G401.6 (cell line): Measurements from ENCODE around the gene POU2F2.

Experiments used
- FAIRE-seq: peaks from 2 replicates; lab custom pipeline; 2012; peaks lifted over from hg19 to GRCh38; lab: Jason Lieb, UNC

The POU2F2 gene

DNA sequence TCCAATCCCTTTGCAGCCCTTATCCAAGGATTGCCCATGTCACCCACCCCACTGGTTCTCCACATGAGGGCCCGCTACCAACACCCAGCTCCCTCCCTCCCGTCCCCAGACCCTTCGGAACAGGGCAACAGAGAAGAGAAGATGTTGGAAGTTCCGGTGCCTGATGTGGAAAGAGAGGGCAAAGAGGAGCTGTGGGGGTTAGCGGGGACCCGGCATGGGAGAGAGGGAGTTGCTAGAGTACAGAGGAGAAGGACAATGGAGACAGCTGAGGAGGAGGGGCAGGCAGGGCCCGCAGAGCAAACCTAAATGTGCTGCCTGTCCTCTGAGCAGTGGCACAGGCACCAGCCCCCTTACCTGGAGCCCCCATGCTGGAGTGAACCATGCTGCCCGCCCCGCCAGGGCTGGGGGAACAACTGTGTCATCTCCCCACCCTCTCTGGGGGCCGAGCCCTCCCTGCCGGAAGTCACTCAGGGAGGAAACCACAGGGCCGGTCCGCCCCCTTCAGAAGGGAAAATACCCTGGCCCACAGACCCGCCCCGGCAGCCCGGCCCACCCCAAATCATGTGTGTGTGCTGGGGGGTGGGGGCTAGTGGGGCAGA, at the start of gene POU2F2:
Gene POU2F2, minus strand, starts transcription at position 417 of the 599 bp plus-strand sequence. Its CDS starts 35 bp downstream, at position 382.
- no peak for FAIRE-seq

DNA sequence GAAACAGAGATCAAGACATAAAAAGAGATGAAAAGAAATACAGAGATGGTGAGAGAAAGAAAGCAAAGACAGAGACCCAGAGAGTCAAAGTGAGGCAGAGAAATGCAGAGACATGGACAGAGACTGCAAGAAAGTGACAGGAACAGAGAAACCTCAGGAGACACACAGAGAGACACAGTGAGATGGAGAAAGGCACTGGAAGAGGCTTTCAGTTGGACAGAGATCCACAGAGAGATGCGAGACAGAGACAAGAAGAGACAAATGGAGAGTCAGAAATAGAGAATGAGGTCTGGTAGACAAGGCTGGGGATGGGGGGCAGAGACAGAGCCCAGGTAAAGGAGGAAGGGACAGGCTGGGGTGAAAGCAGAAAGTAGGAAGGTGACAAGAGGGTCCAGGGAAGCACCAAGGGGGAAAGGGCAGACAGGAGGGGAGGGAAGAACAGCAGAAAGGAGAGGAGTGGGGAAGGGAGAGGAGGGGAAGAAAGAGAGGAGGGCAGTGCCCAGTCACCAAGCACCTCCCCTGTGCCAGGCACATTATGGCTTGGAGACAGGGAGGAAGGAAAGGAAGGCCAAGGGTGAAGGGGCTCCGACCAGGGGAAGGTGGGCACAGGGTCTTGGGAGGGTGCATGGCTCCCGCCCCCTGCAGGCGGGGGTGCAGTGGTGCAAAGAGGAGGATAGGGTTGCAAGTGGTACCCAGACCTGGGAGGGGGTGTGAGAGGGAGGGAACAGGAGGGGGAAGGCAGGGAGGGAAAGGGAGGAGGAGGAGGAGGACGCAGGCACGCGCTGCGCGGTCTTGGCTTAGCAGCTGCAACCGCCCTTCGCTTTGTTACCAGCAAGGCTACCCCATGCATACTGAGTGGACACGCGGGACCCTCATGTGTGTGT, 46.8 kb upstream of the POU2F2 start:
- no peak for FAIRE-seq

DNA sequence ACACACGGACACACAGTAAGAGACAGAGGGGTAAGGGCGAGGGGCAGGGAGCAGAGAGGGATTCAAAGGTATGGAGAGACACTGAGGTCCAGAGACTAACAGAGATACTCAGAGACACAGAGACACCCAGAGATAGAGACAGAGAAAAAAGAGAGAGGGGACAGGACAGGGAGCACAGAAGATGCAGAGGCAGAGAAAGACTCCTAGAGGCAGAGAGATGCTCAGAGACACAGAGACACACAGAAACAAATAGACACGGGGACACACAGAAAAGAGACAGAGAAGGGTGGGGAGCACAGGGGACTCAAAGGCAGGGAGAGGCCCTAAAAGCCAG, 45.4 kb upstream of the POU2F2 start:
- no peak for FAIRE-seq

DNA sequence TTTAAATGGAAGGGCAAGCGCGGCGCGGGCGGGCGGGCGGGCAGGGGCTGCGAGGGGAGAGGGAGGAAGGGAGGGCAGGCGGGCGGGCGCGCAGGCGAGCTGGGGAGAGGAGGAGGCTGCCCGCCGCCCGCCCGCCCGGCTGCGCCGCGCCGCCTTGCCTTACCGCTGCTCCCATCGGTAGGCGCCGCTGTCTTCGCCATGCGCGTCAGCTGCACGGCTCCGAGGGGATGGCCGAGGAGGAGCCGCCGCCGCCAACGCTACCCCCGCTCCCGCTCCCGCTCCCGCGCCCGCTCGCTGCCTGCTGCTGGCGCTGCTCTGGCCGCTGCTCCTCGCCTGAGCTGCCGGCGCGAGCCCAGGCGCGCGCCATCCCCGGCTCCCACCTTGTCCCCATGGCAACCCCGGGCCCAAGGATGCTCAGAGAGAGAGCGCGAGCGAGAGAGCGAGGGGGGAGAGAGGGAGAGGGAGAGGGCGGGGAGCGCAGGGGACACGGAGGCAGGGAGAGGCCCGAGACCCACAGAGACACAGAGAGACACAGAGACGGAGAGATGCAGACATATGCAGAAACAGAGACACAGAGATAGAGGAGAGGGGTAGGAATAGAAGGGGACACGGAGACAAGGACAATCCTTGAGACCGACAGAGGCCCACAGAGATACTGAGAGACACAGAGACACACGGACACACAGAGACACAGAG, 44.9 kb upstream of the POU2F2 start:
- FAIRE-seq = no peak

DNA sequence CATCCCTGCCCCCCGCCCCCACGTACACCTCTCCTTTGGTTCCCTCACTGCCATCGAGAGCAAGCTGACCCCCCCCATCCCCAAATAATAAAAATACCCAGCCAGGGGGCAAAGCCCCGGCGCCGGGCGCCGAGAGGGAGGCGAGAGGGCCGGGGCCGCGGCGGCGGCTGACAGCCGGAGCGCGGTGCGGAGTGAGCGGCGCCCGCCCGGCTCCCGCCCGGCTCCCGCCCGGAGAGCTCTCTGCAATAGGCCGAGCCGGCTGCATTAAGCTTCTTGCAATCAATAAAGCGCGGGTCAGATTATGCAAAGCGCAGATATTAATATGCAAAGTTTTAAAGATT, 44.4 kb upstream of the POU2F2 start:
- FAIRE-seq = no peak

DNA sequence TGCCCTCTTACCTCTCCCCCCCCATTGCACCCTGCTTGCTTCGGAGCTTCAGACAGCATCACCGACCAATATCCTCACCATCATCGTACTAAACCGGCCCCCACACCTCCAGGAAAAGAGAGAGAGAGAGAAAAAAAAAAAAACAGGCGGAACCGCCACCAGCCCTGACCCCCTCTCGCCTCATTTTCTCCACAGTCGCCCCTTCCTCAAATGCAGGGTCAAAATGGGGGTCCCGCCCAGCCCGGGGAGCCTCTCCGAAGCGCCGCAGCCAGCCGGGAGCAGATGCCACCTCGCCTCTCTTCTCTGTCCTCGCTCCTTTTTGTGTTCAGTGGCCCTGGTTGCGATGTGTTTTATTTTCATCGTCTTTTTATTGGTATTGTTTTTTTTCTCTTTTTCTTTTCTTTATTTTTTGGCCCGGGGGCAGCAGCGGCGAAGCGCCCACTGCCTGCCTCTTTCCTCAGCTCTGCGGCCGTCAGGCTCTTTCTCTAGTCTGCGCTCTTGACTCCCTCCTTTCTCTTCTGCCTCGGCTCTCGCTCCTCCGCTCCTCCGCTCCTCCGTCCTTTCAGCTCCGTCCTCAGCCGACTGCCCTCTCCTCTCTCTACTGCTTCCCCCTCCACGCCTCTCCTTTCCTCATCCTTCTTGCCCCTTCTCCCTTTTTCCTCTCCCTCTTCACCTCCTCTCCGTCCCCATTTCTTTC, 43.9 kb upstream of the POU2F2 start:
- FAIRE-seq = no peak

DNA sequence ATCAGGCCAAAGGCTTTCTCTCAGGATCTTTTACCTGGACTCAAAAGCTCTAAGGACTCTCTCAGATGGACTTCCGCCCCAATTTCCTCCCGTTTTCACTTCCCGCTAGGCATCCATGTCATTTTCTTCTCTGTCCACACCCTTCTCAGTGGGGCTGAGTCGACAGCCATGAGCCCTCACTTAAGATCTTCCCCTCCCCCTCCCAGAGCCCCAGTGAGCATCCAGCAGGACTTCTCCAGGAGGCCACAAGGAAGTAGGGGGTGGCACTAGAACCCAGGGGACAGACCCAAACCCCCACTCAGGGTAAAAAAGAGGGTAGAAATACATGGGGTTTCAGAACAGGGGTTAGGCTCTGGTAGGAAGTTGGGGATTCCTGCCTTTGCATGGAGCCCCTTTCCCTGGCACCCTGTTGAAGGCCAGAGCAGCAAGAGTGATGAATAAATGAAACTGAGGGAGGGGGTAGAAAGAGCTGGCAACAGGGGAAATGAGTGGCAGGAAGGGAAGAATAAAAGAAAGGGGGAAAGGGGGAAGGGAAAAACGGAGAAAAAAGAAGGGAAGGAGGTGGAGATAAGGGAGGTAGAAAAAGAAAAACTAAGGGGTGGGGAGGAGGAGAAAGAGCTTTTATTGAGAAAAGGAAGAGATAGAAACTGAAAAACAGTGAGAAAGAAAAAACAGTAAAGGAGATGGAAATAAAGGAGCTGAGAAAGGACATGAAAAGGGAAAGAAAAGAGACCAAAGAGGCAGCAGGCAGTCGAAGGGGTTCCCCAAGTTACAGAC, 42.9 kb upstream of the POU2F2 start:
- no peak for FAIRE-seq

DNA sequence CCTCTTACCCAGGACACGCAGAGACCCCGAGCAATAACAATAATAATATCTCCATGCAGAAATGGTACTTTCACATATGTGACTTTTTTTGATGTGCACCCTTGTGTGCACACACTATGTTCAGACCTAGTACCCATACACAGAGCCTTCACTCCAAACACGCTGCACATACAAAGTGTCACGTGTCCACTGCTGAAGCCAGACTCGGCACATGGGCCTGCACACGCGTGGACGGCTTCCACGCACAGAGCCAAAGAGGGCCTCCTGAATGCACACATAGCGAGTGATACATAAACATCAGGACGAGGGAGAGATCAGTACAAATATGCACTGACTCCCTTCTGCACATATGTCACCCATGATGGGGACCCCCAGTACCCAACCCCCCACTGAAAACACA, 41.9 kb upstream of the POU2F2 start:
- FAIRE-seq = no peak

DNA sequence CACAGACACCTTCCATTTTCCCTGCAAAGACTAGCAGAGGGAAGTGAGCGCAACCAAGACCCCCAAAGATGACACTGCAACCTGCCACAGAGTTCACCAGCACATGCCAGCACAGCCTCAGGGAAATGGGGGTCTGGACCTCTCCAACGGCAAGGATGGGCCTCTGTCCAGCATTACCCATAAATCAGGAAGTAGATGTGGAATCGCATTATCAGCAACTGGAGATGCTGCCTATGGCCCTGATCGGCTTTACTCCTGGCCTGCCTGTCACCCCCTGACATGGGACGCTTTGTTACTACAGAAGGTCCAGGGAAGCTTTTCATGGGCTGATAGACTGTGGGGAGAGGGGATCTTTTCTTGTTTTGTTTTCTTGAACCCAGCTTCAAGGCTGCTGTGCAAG, 41.4 kb upstream of the POU2F2 start:
- no peak for FAIRE-seq

DNA sequence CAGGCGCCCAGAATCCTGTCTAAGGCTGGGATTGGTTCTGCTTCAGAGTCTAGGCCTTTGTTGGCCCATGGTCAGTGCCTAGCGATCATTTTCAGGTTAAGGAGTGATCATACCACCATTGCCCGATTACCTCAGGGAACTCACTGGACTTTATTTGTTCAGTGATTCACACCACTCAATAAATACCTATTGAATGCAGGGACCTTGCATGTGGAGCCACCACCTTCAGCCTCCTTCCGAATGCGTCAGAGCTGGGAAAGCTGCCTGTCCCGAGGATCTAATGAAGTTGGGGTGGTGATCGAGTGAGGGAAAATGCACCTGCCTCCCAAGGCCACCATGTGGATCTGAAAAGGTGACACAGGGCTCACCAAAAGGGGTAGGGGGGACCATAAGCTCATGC, 40.0 kb upstream of the POU2F2 start:
- FAIRE-seq = no peak

DNA sequence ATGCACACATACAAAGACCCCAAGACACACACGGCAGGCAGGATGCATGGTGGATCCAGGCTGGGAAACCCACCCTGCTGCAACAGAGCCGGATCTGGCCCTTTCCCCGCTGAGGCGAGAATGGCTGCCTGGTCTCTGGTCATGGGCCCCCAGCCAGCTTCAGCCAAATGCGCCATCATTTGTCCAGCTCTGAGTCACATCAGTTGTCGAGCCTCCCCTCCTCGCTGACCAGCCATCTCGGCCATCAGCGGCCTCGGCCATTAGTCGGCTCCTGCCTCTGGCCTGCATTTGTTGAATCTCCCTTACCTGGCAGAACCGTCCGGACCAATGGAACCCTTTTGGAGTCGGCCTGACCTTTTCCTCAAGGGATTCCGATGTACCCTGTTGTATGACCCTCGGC, 38.5 kb upstream of the POU2F2 start:
- FAIRE-seq = no peak

DNA sequence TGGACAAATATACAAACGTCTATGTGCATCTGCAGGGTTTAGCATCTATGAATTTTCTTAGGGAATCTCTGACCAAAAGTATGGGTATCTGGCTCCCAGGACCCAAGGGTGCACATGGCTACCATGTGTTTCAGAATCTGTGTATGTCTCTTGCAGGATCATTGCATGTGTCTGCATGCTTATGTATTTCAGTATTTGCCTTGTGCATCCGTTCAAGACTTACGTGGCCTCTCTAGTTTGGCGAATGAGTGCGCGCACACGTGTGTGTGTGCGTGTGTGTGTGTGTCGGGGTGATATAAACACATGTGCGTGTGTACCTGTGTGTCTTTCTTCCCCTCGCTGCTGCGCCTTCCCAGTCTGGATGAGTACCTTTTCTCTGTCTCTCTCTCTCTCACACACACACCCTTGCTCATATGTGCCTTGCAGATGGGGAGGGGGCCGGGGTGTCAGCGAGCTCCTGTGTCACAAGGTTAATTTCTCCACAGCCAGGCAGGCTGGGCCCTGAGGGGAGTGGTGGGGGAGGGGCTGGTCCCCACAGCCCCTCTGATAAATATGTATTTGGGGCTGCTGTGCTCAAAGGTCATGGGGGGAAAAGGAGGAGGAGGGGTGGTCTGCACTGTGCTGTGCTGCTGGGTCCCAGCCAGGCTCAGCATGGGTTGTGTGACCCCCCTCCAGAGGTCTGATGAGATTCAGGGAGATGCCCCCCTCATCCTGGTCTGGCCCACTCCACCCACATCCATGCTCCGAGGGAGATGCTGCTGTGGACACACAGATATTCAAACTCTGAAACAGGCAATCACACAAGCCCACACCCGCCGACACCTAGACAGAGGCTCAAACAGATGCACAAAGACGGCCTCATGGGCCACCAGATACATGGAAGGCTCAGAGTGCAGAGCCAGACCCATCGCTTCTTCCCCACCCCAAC, 37.5 kb upstream of the POU2F2 start:
- no peak for FAIRE-seq

DNA sequence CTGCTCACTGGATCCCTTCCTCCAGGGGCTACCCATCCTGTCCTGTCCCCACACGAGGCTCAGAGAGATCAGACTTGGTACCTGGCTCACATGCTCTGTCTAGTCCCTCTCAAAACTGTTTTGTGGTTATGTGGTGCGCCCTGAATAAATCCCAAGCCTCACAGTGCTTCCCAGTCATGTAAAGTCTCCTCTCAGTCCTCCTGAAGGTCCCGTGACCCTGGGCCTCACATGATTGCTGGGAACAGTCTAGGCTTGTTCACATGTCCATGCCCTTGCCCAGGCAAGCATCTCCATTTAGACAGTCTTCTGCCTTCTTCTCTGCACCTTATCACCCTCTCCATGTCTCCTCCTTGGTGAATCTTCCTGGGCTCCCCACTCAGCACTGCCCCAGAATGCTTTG, 36.0 kb upstream of the POU2F2 start:
- no peak for FAIRE-seq

DNA sequence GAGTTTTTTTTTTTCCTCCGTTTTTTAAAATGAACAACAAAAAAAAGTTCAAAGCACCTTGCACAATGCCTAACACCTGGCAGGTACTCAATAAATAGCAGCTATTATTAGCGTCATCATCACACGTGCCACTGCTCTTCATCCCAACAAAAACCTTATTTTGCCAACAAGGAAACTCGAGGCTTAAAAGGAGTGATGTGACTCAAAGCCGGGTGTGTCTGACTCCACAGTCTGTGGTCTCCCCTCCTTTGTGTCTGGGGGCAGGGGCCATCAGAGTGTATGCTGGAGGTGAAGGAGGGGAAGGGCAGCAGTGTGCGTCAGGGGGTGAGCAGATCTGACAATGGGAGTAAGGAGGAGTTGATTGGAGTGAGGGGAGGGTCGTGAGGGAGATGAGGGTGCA, 34.1 kb upstream of the POU2F2 start:
- FAIRE-seq = no peak

DNA sequence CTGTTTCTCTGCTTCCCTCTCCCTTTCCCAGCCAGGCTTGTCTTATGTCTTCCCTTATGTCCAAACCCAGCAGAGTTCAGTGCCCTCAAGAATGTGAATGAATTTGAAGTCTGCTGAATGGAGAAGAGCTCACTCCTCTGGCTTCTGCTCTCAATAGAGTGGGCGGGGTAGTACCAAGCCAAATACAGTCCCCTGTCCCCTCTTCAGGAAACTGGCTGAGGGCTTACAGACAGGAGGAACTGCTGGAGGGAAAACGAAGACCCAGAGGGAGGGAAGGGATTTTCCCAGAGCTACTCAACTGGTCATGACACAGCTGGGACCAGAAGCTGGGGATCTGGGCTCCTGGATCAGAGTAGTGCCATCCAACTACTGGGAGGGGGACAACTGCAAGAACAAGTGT, 32.9 kb upstream of the POU2F2 start:
- no peak for FAIRE-seq

DNA sequence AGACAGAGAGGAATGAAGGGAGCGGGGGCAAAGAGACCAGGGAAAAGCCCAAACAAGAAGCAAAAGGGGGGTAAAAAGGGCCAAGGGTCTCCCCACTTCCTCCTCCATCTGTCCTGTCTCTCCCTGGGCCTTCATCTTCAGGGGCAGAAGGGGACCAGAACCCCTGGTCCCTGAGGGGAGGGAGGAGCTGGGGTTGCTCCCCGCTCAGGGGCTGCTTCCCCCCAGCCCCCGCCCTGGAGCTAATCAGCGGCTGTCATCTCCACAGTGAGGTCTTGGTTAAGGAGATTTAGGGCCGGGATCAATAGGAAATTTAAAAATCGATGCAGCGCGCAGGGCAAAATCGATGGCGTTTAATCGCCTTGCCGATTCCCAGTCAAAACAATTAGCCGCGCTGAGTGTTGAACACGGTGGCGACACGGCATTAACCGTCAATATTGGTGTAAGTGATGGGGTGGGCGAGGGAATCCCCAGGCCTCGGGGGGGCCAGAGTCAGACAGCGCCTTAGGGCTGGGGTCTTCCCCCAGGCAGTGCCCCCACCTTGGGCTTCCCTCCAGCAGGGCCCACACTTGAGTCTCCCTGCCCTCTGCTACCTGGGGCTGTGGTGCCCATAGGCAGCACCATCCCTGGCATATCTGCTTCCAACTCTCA, 29.5 kb upstream of the POU2F2 start:
- no peak for FAIRE-seq

DNA sequence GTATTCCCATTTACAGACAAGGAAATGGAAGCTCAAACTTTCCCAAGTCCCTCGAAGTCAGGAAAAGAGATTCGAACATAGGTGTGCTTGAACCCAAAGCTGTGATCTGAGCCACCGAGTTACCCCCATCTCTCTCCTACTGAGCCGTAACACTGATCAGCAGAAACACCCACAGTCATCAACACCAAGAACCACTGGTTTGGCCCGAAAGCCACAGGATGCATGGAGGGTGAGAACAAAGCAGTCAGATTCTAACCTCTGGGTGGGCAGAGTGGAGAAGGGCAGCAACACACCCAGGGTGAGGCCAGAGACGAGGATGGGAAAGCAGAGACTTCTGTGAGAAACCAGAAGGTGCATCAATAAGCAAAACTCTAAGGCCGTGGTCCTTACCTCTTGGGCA, 27.7 kb upstream of the POU2F2 start:
- FAIRE-seq = no peak

DNA sequence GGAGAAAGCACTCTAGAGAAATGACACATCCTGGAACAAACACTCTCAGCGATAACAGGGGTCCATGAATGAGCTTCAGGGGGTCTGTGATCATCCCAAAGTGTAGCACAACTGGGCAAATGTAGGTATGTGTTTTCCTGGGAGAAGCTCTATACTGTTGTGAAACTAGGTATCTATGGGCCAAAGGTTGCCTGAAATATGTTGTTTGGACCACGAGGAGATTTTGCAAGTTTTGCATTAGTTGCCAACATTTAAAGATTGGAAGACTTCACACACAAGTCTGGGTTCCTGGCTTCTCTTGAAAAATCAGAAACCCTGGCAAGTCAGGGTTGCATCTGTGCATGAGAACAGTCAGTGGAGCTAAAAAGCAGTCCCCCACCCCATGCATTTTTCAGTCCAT, 26.7 kb upstream of the POU2F2 start:
- no peak for FAIRE-seq

DNA sequence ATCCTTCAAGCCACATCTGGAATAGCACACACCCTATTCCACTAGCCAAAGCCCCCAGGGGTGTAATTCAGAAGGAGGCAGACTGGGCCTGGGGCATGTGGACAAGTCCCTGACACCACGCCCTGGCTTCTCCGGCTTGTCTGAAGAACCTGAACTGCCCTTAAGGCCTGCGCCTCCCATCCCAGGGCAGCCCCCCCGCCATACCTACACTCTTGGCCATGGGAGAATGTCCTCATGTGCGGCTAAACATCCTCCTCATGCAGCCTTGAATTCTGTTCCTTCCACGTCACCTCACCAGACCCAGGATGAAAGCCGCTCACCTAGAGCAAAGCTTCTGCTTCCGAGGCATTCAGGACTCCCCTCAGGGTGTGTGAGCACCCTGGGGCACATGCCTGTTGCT, 24.3 kb upstream of the POU2F2 start:
- no peak for FAIRE-seq

DNA sequence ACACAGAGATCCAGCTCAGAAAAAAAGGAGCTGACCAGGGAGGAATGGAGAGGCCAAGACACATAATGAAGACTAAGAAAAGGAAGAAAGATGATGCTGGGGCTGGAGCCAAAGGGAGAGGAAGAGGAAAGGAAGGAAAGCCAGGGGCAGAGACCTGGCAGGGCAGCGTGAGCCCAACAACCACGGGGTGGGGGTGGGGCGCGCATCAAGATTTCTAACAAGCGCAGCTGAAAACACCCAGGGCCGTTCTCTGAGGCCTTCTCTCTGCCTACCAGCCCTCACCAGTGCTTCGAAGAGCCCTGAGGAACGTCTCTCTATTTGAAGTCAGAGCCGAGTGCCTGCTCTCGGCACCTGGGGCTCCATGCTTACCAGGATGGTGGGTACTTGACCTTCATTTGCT, 23.6 kb upstream of the POU2F2 start:
- no peak for FAIRE-seq
